H1 (cell line): ENCODE measurements around the gene NR3C2. TPM values are rescaled to one million over a fixed set of nuclear protein-coding genes. Genes with fewer than 3 reads are reported as not detected.

Source experiments
- FOSL1 ChIP-seq: IDR thresholded peaks from 2 replicates; pipeline ENCODE4 v1.6.1; 2011; ENCODE audit warnings: mild to moderate bottlenecking, low read depth, low read length, moderate library complexity; ENCODE audit not compliant: insufficient read depth
- HDAC2 ChIP-seq, 2 experiments: fragments of 300-600 bp in 1 of 2; sonication (generic) in 1 of 2; IDR thresholded peaks; 2 replicates each; pipeline ENCODE4 v1.6.1; 2011 to 2012; ENCODE audit warnings: low read depth in 2 of 2, low read length in 2 of 2, mild to moderate bottlenecking in 2 of 2, moderate library complexity in 2 of 2, borderline replicate concordance in 1 of 2, inconsistent platforms in 1 of 2
- KDM1A ChIP-seq: fragments of 200-600, 300-600 bp; sonication (generic); IDR thresholded peaks from 2 replicates; pipeline ENCODE4 v1.7.1; 2016; ENCODE audit warnings: mild to moderate bottlenecking, low read length, borderline replicate concordance
- SP1 ChIP-seq: IDR thresholded peaks from 2 replicates; pipeline ENCODE4 v1.6.1; 2011; ENCODE audit warnings: low read depth, low read length
- SP2 ChIP-seq: IDR thresholded peaks from 2 replicates; pipeline ENCODE4 v1.6.1; 2012; ENCODE audit warnings: mild to moderate bottlenecking, low read length, inconsistent platforms
- TAF1 ChIP-seq: IDR thresholded peaks from 2 replicates; pipeline ENCODE4 v1.6.1; 2011; ENCODE audit warnings: mild to moderate bottlenecking, low read depth, low read length
- polyA plus RNA-seq, 7 experiments: library from polyadenylated mRNA; depleted of rRNA in 3 of 7; stranded (reverse) in 5 of 7; unstranded in 2 of 7; fragments of >200 nt in 5 of 7; fragments of 200-250 nt in 2 of 7; gene quantifications; 1 replicate in 5 of 7; 2 replicates in 1 of 7; 4 replicates in 1 of 7; pipeline versions ENCODE4 v1.2.1 to v1.2.3, GENCODE V29; 2011 to 2013; ENCODE audit warnings: missing spikeins in 2 of 7, mixed read lengths in 2 of 7
- total RNA-seq: library from RNA; stranded (reverse); fragmentation: NEBNext Ultra II Directional; extraction: Animal tissue kit (Norgen Biotek cat#: 25700); gene quantifications from 2 replicates; pipeline ENCODE4 v1.2.1, GENCODE V29; 2021

Gene NR3C2
- total and polyA plus RNA-seq, 2 of the 8 experiments (the other 6 are each of a cell fraction or from before 2014, with no cell fraction given) = 0.80 to 3.9 TPM

DNA sequence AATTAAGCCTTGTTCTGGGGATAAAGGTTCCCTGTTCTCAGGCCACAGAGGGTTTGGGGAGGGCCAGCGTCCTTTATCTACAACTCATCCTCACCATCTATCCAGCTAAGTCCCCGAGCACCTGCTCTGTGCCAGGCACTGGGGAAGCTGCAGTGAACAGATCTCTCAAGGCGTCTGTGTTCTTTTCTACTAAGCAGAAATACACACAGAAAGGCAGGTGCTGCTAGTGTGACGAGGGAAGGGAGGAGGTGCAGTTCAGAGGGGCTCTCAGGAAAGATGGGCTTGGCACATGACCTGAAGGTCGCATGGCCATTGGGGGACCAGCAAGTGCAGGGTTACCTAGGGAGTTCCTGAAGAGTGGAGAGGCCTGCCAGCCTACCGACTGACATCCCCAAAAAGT is 352.2 kb downstream of the NR3C2 start (continued):
- no peak for TF ChIP-seq SP1
- no peak for TF ChIP-seq FOSL1
- no peak for TF ChIP-seq HDAC2 (IDR thresholded peaks at IDR 0.05; ENCODE audit: borderline replicate concordance in 1 of 2, low read depth in 2 of 2, low read length in 2 of 2)
- no peak for TF ChIP-seq KDM1A
- no peak for TF ChIP-seq TAF1
- TF ChIP-seq SP2 = no peak
